ENCODE data around the gene ROR2. TPM values are rescaled to one million over a fixed set of nuclear protein-coding genes. Genes with fewer than 3 reads are reported as not detected.

Gene ROR2
- total RNA-seq, 1 donor from 2014 or later = 0.32 TPM

GRCh38 chr9:91894536-91894935 lies 55.5 kb downstream of the ROR2 start:
- H3K9me3 ChIP-seq = no peaks in the 10 kb centered on the region
- peaks cover 0 to 3% of the 10 kb centered on the region in 2 donors for H3K4me1 ChIP-seq
- no peak for DNase-seq (ENCODE audit: low spot score in 2 of 2)
- no peaks in the 10 kb centered on the region for H3K27me3 ChIP-seq
- no peak for TF ChIP-seq CTCF (IDR thresholded peaks at IDR 0.05)
- H3K27ac ChIP-seq = no peak overlapping the region
- H3K36me3 ChIP-seq = no peaks in the 10 kb centered on the region
- no peak overlapping the region for H3K4me3 ChIP-seq
- intact Hi-C loops (cut with DNase I) = no loop called here

GRCh38 chr9:91894023-91894422 lies 56.0 kb downstream of the ROR2 start:
- H3K4me3 ChIP-seq = no peak overlapping the region
- TF ChIP-seq CTCF (IDR thresholded peaks at IDR 0.05) = no peak
- no peaks in the 10 kb centered on the region for H3K27me3 ChIP-seq
- no peak overlapping the region for H3K27ac ChIP-seq
- H3K36me3 ChIP-seq = no peaks in the 10 kb centered on the region
- H3K9me3 ChIP-seq = no peaks in the 10 kb centered on the region
- intact Hi-C loops (cut with DNase I) = no loop called here
- DNase-seq (ENCODE audit: low spot score in 2 of 2) = no peak
- peaks cover 0 to 3% of the 10 kb centered on the region in 2 donors for H3K4me1 ChIP-seq

- DNase-seq (ENCODE audit: low spot score in 2 of 2) = no peak
- Histone ChIP-seq H3K9me3 (no peaks in the 10 kb centered on the region), H3K4me3 (no peak overlapping the region), H3K4me1 (peaks cover 0 to 2% of the 10 kb centered on the region in 2 donors), H3K36me3 (no peaks in the 10 kb centered on the region), H3K27me3 (no peaks in the 10 kb centered on the region), H3K27ac (no peak overlapping the region)
- intact Hi-C loops (cut with DNase I) = no loop called here
- no peak for TF ChIP-seq CTCF (IDR thresholded peaks at IDR 0.05)
Observed at GRCh38 chr9:91891915-91892314, 58.1 kb downstream of the ROR2 start.

GRCh38 chr9:91890662-91891061 lies 59.4 kb downstream of the ROR2 start:
- H3K36me3 ChIP-seq = no peaks in the 10 kb centered on the region
- H3K27me3 ChIP-seq = no peaks in the 10 kb centered on the region
- no peaks in the 10 kb centered on the region for H3K4me1 ChIP-seq
- H3K27ac ChIP-seq = no peak overlapping the region
- intact Hi-C loops (cut with DNase I) = no loop called here
- H3K9me3 ChIP-seq = no peaks in the 10 kb centered on the region
- DNase-seq (ENCODE audit: low spot score in 2 of 2) = no peak
- no peak overlapping the region for H3K4me3 ChIP-seq
- no peak for TF ChIP-seq CTCF (IDR thresholded peaks at IDR 0.05)

- no peak for TF ChIP-seq CTCF (IDR thresholded peaks at IDR 0.05)
- H3K27ac ChIP-seq = no peak overlapping the region
- H3K27me3 ChIP-seq = no peaks in the 10 kb centered on the region
- H3K36me3 ChIP-seq = no peaks in the 10 kb centered on the region
- H3K9me3 ChIP-seq = no peaks in the 10 kb centered on the region
- no peak overlapping the region for H3K4me3 ChIP-seq
- H3K4me1 ChIP-seq = no peaks in the 10 kb centered on the region
- intact Hi-C loops (cut with DNase I) = no loop called here
- no peak for DNase-seq (ENCODE audit: low spot score in 2 of 2)
Observed at GRCh38 chr9:91889161-91889911, 60.7 kb downstream of the ROR2 start.

Data from ascending aorta (tissue), 2 donors.